ENCODE measurements around the gene CBS.
"Not testable (repeated sequence)": the region's sequence is repeated elsewhere in the genome, so short reads cannot be mapped to it uniquely, and the experiment has no call there.

CBS gene

GRCh38 chr21:43027846-43028731 lies 47.5 kb downstream of the CBS start:
- DNase-seq (ENCODE audit: low read depth in 2 of 3, low spot score in 1 of 3) = no peak

DNA sequence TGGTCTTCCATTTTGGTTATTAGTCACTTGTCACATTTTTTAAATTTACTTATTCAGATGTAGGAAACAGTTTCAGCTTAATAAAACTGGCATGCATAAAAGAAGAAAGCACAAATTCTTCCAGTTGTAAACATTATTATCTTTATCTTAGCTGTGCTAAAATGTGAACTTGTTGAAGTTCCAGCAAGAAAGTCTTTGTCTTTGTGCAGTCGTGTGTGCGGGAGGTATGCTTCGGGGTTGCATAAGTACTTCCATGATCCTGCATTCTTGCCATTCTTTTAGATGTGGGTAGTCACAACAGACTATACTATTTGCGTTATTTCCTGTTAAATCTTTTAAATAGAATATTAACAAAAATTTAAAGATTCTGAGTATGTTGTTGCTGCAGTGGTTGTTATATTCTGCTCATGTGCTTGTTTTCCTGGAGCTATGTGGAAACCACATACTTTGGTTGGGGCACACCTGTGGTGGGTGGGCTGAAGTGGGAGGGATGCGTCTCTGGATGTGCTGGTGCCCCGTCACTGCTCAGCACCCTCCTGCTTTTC lies 49.9 kb downstream of the CBS start:
- DNase-seq (ENCODE audit: low read depth in 2 of 3, low spot score in 1 of 3) = no peak

DNA sequence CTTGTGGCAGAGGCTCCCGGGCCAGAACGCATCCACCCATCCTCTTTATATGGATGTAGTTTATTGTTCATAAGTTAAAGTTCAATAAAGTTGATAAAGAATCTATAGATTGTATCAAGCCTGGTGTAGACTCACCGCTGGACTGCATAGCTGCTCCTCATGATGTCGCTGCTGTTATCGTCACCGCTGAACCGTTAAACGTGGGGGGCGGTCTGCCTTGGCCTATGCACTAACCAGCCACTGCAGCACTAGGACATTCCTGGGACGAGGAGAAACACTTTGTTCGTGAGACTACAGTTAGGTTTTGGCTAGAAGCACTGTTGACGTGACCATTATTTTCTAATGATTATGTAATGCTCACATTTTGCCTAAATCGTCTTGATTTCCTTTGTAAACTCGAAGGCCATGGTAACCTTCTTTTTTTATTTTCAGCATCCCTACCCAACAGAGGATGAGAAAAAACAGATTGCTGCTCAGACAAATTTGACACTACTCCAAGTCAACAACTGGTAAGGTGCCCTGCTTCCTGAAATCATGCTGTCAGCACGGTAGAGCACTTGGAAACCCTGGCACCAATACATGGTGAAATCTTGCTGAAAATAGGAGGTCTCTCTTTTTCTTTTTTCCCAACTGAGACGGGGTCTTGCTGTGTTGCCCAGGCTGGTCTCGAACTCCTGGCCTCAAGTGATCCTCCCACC lies 51.0 kb downstream of the CBS start:
- DNase-seq (ENCODE audit: low read depth in 2 of 3, low spot score in 1 of 3) = no peak

DNA sequence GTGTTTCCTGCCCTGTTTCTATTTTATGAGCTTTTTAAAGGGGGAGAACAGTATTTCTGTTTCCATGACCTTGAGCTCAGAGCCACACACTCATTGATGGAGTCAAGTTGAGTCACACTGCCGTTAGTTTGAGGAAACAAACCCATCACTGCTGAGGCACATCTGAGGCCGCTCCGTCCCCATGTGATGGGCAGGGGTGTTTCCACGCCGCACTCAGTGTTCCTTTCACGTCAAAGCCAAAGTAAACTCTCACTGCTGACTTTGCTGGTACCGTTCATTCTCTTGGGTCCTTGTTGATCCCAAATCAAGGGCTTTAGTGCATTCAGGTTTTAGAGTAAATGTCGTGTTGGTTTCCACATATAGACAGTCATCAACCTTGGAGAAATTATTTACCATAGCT lies 52.5 kb downstream of the CBS start:
- DNase-seq (ENCODE audit: low read depth in 2 of 3, low spot score in 1 of 3) = no peak

- DNase-seq (ENCODE audit: low read depth in 2 of 3, low spot score in 1 of 3) = no peak
Measured at GRCh38 chr21:43021756-43022600, 53.7 kb downstream of the CBS start.

- no peak for DNase-seq (ENCODE audit: low read depth in 2 of 3, low spot score in 1 of 3)
Measured at GRCh38 chr21:43021191-43021590, 54.4 kb downstream of the CBS start.

- DNase-seq (ENCODE audit: low read depth in 2 of 3, low spot score in 1 of 3) = no peak
Measured at GRCh38 chr21:43020771-43021170, 54.9 kb downstream of the CBS start.

GRCh38 chr21:43020177-43020576 lies 55.5 kb downstream of the CBS start:
- DNase-seq (ENCODE audit: low read depth in 2 of 3, low spot score in 1 of 3) = no peak

- DNase-seq (ENCODE audit: low read depth in 2 of 3, low spot score in 1 of 3) = no peak
Measured at GRCh38 chr21:43018519-43018918, 57.1 kb downstream of the CBS start.

- DNase-seq (ENCODE audit: low read depth in 2 of 3, low spot score in 1 of 3) = no peak
Measured at GRCh38 chr21:43016728-43017127, 58.9 kb downstream of the CBS start.

DNA sequence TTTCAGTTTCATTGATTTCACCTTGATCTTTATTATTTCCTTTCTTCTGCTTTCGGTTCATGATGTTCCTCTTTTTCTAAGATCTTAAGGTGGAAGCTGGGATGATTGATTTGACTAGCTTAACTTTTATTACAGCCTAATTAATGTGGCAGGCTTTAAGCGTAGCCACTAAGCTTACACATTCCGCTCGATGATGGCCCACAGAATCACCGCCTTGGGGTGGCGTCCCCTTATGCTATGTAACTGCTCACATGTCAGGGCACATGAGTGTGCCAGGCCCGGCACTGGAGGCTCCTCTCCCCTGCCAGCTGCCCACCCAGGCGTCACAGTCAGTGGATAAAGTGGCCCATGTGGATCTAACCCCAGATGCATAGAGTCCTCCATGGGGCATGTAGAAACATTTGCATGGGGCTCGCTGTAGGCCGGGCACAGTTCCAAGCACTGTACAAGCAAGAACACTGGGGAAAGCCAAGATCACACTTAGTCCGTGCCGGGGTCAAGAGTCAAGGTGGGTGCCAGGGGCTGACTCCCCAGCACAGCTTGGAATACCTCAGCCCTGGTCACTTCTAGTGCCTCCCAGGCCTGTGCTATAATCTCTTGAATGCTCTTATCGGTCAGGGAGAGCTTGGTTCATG lies 59.6 kb downstream of the CBS start:
- no peak for DNase-seq (ENCODE audit: low read depth in 2 of 3, low spot score in 1 of 3)

DNA sequence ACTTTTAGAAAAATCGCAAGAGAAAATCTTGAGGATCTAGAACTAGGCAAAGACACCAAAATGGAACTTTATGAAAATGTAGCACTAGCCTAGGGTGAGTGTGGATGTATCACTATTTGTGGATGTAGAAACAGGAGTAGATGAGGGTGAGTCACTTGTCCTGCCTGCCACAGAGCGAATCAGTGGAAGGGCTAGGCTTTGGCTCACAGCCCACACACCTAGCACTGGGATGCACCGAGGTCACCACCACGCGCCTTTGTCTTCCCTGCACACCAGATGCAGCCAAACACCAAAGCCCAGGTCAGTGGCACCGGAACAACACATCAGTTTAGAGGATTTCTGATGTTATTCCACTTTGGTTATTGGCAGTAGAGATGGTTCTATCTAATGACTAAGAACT lies 63.0 kb downstream of the CBS start:
- DNase-seq (ENCODE audit: low read depth in 2 of 3, low spot score in 1 of 3) = no peak

GRCh38 chr21:43006874-43007208 lies 68.8 kb downstream of the CBS start:
- DNase-seq (ENCODE audit: low read depth in 2 of 3, low spot score in 1 of 3) = no peak

DNA sequence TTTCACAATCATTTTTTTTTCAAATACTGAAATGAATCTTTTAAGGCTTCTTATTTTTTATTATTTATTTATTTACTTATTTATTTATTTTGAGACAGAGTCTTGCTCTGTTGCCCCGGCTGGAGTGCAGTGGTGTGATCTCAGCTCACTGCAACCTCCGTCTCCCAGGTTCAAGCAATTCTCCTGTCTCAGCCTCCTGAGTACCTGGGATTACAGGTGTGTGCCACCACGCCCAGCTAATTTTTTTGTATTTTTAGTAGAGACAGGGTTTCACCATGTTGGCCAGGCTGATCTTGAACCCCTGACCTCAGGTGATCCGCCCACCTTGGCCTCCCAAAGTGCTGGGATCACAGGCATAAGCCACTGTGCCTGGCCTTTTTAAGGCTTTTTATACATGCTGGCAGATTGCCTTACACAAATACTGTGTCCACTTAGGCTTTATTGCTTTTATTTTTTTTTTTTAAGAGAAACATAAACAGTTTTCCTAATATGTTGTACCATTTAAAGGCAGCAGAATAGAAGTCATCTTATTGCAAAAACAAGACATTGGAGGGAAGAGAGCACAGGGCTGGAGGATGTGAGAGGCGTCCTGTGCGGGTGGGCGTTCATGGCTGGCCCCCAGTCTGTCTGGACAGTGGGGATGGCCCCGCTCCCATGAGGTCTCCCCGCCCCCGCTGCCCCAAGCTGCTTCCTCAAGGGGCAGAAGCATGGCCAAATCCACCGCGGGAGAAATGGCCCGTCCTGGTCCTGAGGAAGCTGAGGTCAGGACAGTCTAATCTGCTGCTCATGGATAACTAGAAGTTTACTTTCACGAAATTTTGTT lies 69.4 kb downstream of the CBS start:
- DNase-seq (ENCODE audit: low read depth in 2 of 3, low spot score in 1 of 3) = not testable (repeated sequence)

DNA sequence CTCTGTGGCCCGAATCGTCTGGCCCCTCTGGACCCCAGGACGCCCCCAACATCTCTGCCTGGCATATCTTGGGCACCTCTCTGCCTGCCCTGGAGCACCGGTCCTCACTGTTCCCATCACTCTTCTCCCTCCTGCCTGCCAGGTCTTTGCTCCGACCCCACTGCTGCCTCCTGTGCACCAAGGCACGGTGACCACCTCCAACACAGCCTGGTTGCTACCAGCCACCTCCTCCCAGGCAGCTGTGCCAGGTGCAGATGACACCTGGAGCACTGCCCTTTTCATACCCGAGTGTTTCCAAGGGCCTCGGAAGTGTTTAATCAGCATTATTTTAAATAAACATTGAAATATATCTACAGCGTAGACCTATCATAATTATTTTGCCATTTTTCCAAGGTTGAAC lies 70.0 kb downstream of the CBS start:
- DNase-seq (ENCODE audit: low read depth in 2 of 3, low spot score in 1 of 3) = no peak

- DNase-seq (ENCODE audit: low read depth in 2 of 3, low spot score in 1 of 3) = no peak
Measured at GRCh38 chr21:43004926-43005325, 70.7 kb downstream of the CBS start.
